ENCODE results near the gene FANCL. TPM values are rescaled to one million over a fixed set of nuclear protein-coding genes. Genes with fewer than 3 reads are reported as not detected.
A peak's percentile ranks its signal among the peaks of the same experiment; 100 is the strongest.

FANCL gene
- total and polyA plus RNA-seq, 9 of the 15 experiments (the other 6 are each of a cell fraction or from before 2014, with no cell fraction given), result 36.7 to 120 (median 58.5) TPM

DNA sequence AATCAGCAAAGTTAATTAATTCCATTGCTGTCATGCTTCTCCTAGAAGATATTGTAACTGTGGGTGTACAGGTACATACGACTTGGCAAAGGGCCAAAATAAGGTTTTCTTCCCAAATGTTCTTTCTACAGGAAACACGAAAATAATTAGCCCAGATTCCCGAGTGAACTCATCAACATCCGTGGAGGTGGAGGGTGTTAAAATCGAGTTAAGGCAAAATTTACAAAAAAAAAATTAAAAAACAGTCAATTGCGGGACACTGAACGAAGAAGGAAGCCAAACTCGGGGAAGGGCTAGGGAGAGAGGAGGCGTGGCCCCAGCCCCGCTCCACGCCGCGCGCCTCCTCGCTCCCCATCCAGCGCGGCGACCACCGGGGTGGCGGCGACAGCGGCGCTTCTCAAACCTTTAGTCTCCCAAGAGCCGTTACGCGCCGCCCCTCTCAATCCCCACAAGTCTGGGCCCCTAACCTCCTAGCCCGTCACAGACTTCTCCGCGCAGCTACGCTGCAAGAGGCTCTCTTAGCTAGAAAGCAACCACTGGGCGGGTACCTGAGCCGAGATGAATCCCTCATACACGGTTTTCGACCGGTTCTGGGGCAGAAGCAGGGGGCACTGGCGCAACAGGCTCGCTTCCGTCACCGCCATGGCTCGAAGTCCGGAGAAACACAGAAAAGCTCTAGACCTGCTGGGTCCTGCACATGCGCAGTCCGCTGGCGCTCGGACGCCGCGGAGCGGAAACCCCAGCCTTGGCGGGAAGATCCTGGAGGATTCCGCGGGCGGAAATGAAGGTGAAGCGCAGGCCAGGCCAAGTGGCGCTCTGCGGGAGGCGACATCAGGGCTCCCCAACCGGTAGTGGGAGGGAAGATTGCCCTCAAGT lies at the start of gene FANCL (continued):
- TF ChIP-seq ZKSCAN1 (IDR thresholded peaks at IDR 0.05; ENCODE audit: low read depth, low read length), result no peak
- TF ChIP-seq ZNF75A (CRISPR knock-in tag; IDR thresholded peaks at IDR 0.05), result no peak
- no peak for TF ChIP-seq CHD1 (IDR thresholded peaks at IDR 0.05; ENCODE audit: low read length)
- TF ChIP-seq TCF7 (IDR thresholded peaks at IDR 0.05; ENCODE audit: borderline replicate concordance), result no peak
- TF ChIP-seq, protein P1, sequence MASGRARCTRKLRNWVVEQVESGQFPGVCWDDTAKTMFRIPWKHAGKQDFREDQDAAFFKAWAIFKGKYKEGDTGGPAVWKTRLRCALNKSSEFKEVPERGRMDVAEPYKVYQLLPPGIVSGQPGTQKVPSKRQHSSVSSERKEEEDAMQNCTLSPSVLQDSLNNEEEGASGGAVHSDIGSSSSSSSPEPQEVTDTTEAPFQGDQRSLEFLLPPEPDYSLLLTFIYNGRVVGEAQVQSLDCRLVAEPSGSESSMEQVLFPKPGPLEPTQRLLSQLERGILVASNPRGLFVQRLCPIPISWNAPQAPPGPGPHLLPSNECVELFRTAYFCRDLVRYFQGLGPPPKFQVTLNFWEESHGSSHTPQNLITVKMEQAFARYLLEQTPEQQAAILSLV (tag; IDR thresholded peaks at IDR 0.05), result no peak
- TF ChIP-seq MTA1 (IDR thresholded peaks at IDR 0.05; ENCODE audit: borderline replicate concordance), result no peak
- TF ChIP-seq ZNF407 (IDR thresholded peaks at IDR 0.05; ENCODE audit: low read depth), result no peak
- TF ChIP-seq ETV1 (tag; conservative IDR thresholded peaks at IDR 0.05; ENCODE audit: low read depth), result peak; percentile 91
- no peak; the same call in 1 of the 2 replicates for TF ChIP-seq E2F5 (CRISPR knock-in tag; IDR thresholded peaks at IDR 0.05)
- no peak for TF ChIP-seq RFX7 (CRISPR knock-in tag; IDR thresholded peaks at IDR 0.05)
- peak; percentile 61; the same call in 1 of the 2 replicates for TF ChIP-seq ELF1 (tag; IDR thresholded peaks at IDR 0.05)
- TF ChIP-seq POLR2G (IDR thresholded peaks at IDR 0.05; ENCODE audit: low read depth, low read length), result peak; percentile 97
- no peak for TF ChIP-seq ZNF124 (CRISPR knock-in tag; IDR thresholded peaks at IDR 0.05)
- TF ChIP-seq ERF (CRISPR knock-in tag; IDR thresholded peaks at IDR 0.05), result no peak; the same call in 1 of the 2 replicates
- TF ChIP-seq KAT8 (IDR thresholded peaks at IDR 0.05; ENCODE audit: low read depth), result no peak
- TF ChIP-seq ZNF23 (CRISPR knock-in tag; IDR thresholded peaks at IDR 0.05), result no peak
- no peak for TF ChIP-seq TRIM25 (IDR thresholded peaks at IDR 0.05; ENCODE audit: borderline replicate concordance)

Measured in K562 (cell line).